Measurements from ENCODE around the gene GPR150. TPM values are rescaled to one million over a fixed set of nuclear protein-coding genes. Genes with fewer than 3 reads are reported as not detected.

GPR150 gene
- total and polyA plus RNA-seq, 9 of the 15 experiments (the other 6 are each of a cell fraction or from before 2014, with no cell fraction given), result not detected

Other genes starting within 250 kb of the GPR150 start
- gene FAM81B, start 228.7 kb upstream of the GPR150 start, total RNA-seq (2014; rRNA removed), result 0.09 TPM in 1 of 2 replicates, not detected in the other
- 0.25 and 0.70 TPM in 2 replicates for gene FAM81B, start 228.7 kb upstream of the GPR150 start, total RNA-seq (2014; rRNA removed; fragmentation: Illumina TruSeq; extraction: Trizol)
- gene FAM81B, start 228.7 kb upstream of the GPR150 start, total RNA-seq (2015; rRNA removed; fragmentation: Illumina TruSeq; extraction: Trizol), result 0.19 TPM in 1 of 2 replicates, not detected in the other
- gene FAM81B, start 228.7 kb upstream of the GPR150 start, total RNA-seq (2021), result 0.36 TPM in 1 of 2 replicates, not detected in the other
- 0.12 and 0.38 TPM in 2 replicates for gene FAM81B, start 228.7 kb upstream of the GPR150 start, polyA plus RNA-seq (2011; rRNA removed)
- gene FAM81B, start 228.7 kb upstream of the GPR150 start, polyA plus RNA-seq (2014; fragmentation: Illumina TruSeq; extraction: Trizol), result 0.29 and 0.64 TPM in 2 replicates
- under 1 TPM; 0.08 to 0.20 TPM for gene FAM81B, start 228.7 kb upstream of the GPR150 start, polyA plus RNA-seq (2014; fragmentation: Nextera tagmentation; extraction: Ambion mirVana)
- gene FAM81B, start 228.7 kb upstream of the GPR150 start, polyA plus RNA-seq (2014; rRNA removed), result 0.20 and 0.52 TPM in 2 replicates
- 37.7 and 38.1 TPM in 2 replicates for gene SKIC3, start 65.1 kb upstream of the GPR150 start, total RNA-seq (2014; rRNA removed)
- 65.7 and 78.5 TPM in 2 replicates for gene SKIC3, start 65.1 kb upstream of the GPR150 start, total RNA-seq (2014; rRNA removed; fragmentation: Illumina TruSeq; extraction: Trizol)
- 62.2 and 63.9 TPM in 2 replicates for gene SKIC3, start 65.1 kb upstream of the GPR150 start, total RNA-seq (2015; rRNA removed; fragmentation: Illumina TruSeq; extraction: Trizol)
- 54.0 and 54.4 TPM in 2 replicates for gene SKIC3, start 65.1 kb upstream of the GPR150 start, total RNA-seq (2021)
- gene SKIC3, start 65.1 kb upstream of the GPR150 start, polyA plus RNA-seq (2011; rRNA removed), result 65.9 and 72.4 TPM in 2 replicates
- 33.8 and 37.6 TPM in 2 replicates for gene SKIC3, start 65.1 kb upstream of the GPR150 start, polyA plus RNA-seq (2014; fragmentation: Illumina TruSeq; extraction: Trizol)
- 10 to 100 TPM; 35.1 to 44.1 TPM for gene SKIC3, start 65.1 kb upstream of the GPR150 start, polyA plus RNA-seq (2014; fragmentation: Nextera tagmentation; extraction: Ambion mirVana)
- 29.4 and 30.7 TPM in 2 replicates for gene SKIC3, start 65.1 kb upstream of the GPR150 start, polyA plus RNA-seq (2014; rRNA removed)
- 5.2 and 6.4 TPM in 2 replicates for gene ARSK, start 65.0 kb upstream of the GPR150 start, total RNA-seq (2014; rRNA removed)
- 6.8 and 7.7 TPM in 2 replicates for gene ARSK, start 65.0 kb upstream of the GPR150 start, total RNA-seq (2014; rRNA removed; fragmentation: Illumina TruSeq; extraction: Trizol)
- 7.1 and 8.0 TPM in 2 replicates for gene ARSK, start 65.0 kb upstream of the GPR150 start, total RNA-seq (2015; rRNA removed; fragmentation: Illumina TruSeq; extraction: Trizol)
- gene ARSK, start 65.0 kb upstream of the GPR150 start, total RNA-seq (2021), result 5.5 and 6.1 TPM in 2 replicates
- 6.6 and 9.4 TPM in 2 replicates for gene ARSK, start 65.0 kb upstream of the GPR150 start, polyA plus RNA-seq (2011; rRNA removed)
- gene ARSK, start 65.0 kb upstream of the GPR150 start, polyA plus RNA-seq (2014; fragmentation: Illumina TruSeq; extraction: Trizol), result 8.5 and 8.9 TPM in 2 replicates
- gene ARSK, start 65.0 kb upstream of the GPR150 start, polyA plus RNA-seq (2014; fragmentation: Nextera tagmentation; extraction: Ambion mirVana), result 1 to 10 TPM; 2.7 to 2.8 TPM
- gene ARSK, start 65.0 kb upstream of the GPR150 start, polyA plus RNA-seq (2014; rRNA removed), result 9.1 and 12.3 TPM in 2 replicates
- 59.6 and 62.3 TPM in 2 replicates for gene RFESD, start 26.7 kb downstream of the GPR150 start, total RNA-seq (2014; rRNA removed)
- gene RFESD, start 26.7 kb downstream of the GPR150 start, total RNA-seq (2014; rRNA removed; fragmentation: Illumina TruSeq; extraction: Trizol), result 192 and 220 TPM in 2 replicates
- 128 and 140 TPM in 2 replicates for gene RFESD, start 26.7 kb downstream of the GPR150 start, total RNA-seq (2015; rRNA removed; fragmentation: Illumina TruSeq; extraction: Trizol)
- 128 and 129 TPM in 2 replicates for gene RFESD, start 26.7 kb downstream of the GPR150 start, total RNA-seq (2021)
- 106 and 218 TPM in 2 replicates for gene RFESD, start 26.7 kb downstream of the GPR150 start, polyA plus RNA-seq (2011; rRNA removed)
- 120 and 129 TPM in 2 replicates for gene RFESD, start 26.7 kb downstream of the GPR150 start, polyA plus RNA-seq (2014; fragmentation: Illumina TruSeq; extraction: Trizol)
- gene RFESD, start 26.7 kb downstream of the GPR150 start, polyA plus RNA-seq (2014; fragmentation: Nextera tagmentation; extraction: Ambion mirVana), result 100 to 1,000 TPM; 506 to 600 TPM
- gene RFESD, start 26.7 kb downstream of the GPR150 start, polyA plus RNA-seq (2014; rRNA removed), result 102 and 125 TPM in 2 replicates
- 0.24 TPM in 1 of 2 replicates, not detected in the other for gene SPATA9, start 62.9 kb downstream of the GPR150 start, total RNA-seq (2014; rRNA removed)
- not detected in 2 replicates for gene SPATA9, start 62.9 kb downstream of the GPR150 start, total RNA-seq (2014; rRNA removed; fragmentation: Illumina TruSeq; extraction: Trizol)
- 0.40 TPM in 1 of 2 replicates, not detected in the other for gene SPATA9, start 62.9 kb downstream of the GPR150 start, total RNA-seq (2015; rRNA removed; fragmentation: Illumina TruSeq; extraction: Trizol)
- gene SPATA9, start 62.9 kb downstream of the GPR150 start, total RNA-seq (2021), result 0.11 TPM in 1 of 2 replicates, not detected in the other
- 0.28 and 0.38 TPM in 2 replicates for gene SPATA9, start 62.9 kb downstream of the GPR150 start, polyA plus RNA-seq (2011; rRNA removed)
- gene SPATA9, start 62.9 kb downstream of the GPR150 start, polyA plus RNA-seq (2014; fragmentation: Illumina TruSeq; extraction: Trizol), result 0.16 TPM in 1 of 2 replicates, not detected in the other
- 1 to 10 TPM; 3.4 to 5.5 TPM for gene SPATA9, start 62.9 kb downstream of the GPR150 start, polyA plus RNA-seq (2014; fragmentation: Nextera tagmentation; extraction: Ambion mirVana)
- gene SPATA9, start 62.9 kb downstream of the GPR150 start, polyA plus RNA-seq (2014; rRNA removed), result 0.05 and 0.16 TPM in 2 replicates
- gene RHOBTB3, start 111.2 kb downstream of the GPR150 start, total RNA-seq (2014; rRNA removed), result 107 and 112 TPM in 2 replicates
- gene RHOBTB3, start 111.2 kb downstream of the GPR150 start, total RNA-seq (2014; rRNA removed; fragmentation: Illumina TruSeq; extraction: Trizol), result 142 and 164 TPM in 2 replicates
- gene RHOBTB3, start 111.2 kb downstream of the GPR150 start, total RNA-seq (2015; rRNA removed; fragmentation: Illumina TruSeq; extraction: Trizol), result 133 and 143 TPM in 2 replicates
- 124 and 142 TPM in 2 replicates for gene RHOBTB3, start 111.2 kb downstream of the GPR150 start, total RNA-seq (2021)
- gene RHOBTB3, start 111.2 kb downstream of the GPR150 start, polyA plus RNA-seq (2011; rRNA removed), result 128 and 166 TPM in 2 replicates
- gene RHOBTB3, start 111.2 kb downstream of the GPR150 start, polyA plus RNA-seq (2014; fragmentation: Illumina TruSeq; extraction: Trizol), result 111 and 115 TPM in 2 replicates
- gene RHOBTB3, start 111.2 kb downstream of the GPR150 start, polyA plus RNA-seq (2014; fragmentation: Nextera tagmentation; extraction: Ambion mirVana), result 10 to 100 TPM; 39.7 to 53.0 TPM
- 78.4 and 81.2 TPM in 2 replicates for gene RHOBTB3, start 111.2 kb downstream of the GPR150 start, polyA plus RNA-seq (2014; rRNA removed)
- 3.3 and 3.6 TPM in 2 replicates for gene GLRX, start 202.6 kb downstream of the GPR150 start, total RNA-seq (2014; rRNA removed)
- gene GLRX, start 202.6 kb downstream of the GPR150 start, total RNA-seq (2014; rRNA removed; fragmentation: Illumina TruSeq; extraction: Trizol), result 2.0 and 2.3 TPM in 2 replicates
- gene GLRX, start 202.6 kb downstream of the GPR150 start, total RNA-seq (2015; rRNA removed; fragmentation: Illumina TruSeq; extraction: Trizol), result 3.1 and 3.6 TPM in 2 replicates
- 2.9 and 4.4 TPM in 2 replicates for gene GLRX, start 202.6 kb downstream of the GPR150 start, total RNA-seq (2021)
- 6.2 and 7.3 TPM in 2 replicates for gene GLRX, start 202.6 kb downstream of the GPR150 start, polyA plus RNA-seq (2011; rRNA removed)
- 4.6 and 6.4 TPM in 2 replicates for gene GLRX, start 202.6 kb downstream of the GPR150 start, polyA plus RNA-seq (2014; fragmentation: Illumina TruSeq; extraction: Trizol)
- 10 to 100 TPM; 10.5 to 11.2 TPM for gene GLRX, start 202.6 kb downstream of the GPR150 start, polyA plus RNA-seq (2014; fragmentation: Nextera tagmentation; extraction: Ambion mirVana)
- gene GLRX, start 202.6 kb downstream of the GPR150 start, polyA plus RNA-seq (2014; rRNA removed), result 4.9 and 11.1 TPM in 2 replicates